Spleen (tissue), 7 donors: ENCODE measurements around the gene GRM5.
"Not testable (repeated sequence)": the region's sequence is repeated elsewhere in the genome, so short reads cannot be mapped to it uniquely, and the experiment has no call there.

Experiments used
- POLR2A ChIP-seq, 3 donors: fragments of 450-650 bp; IDR thresholded peaks; one replicate each; pipeline ENCODE4 v1.5.1; 2017; ENCODE audit warnings: antibody characterized with exemption in 3 of 3, mild to moderate bottlenecking in 1 of 3
- POLR2AphosphoS5 ChIP-seq, 3 donors: sonication (generic); formaldehyde crosslinking; IDR thresholded peaks; one replicate each; pipeline ENCODE4 v1.5.1; 2017; ENCODE audit warnings: antibody characterized with exemption in 3 of 3
- TF ChIP-seq, protein P1 (sequence below), 11 experiments: fragments of 200-600 bp in 7 of 11; fragments of 450-650 bp in 4 of 11; sonication (generic) in 4 of 11; IDR thresholded peaks in 8 of 11; conservative IDR thresholded peaks in 3 of 11; 1 replicate in 7 of 11; 2 replicates in 4 of 11; pipeline versions ENCODE4 v1.4.0 to v1.8.0; 2016 to 2021; ENCODE audit warnings: antibody characterized with exemption in 11 of 11, inconsistent platforms in 4 of 11, mild to moderate bottlenecking in 1 of 11
- donor health status: DM: no; HTN: no; CAD: no; lungs with moderate emphysema.
- donor health status: DM: no; HTN: no; CAD: no.
- donor health status: DM: no; HTN: no; CAD: no.

GRCh38 chr11:89063481-89063951 is 2.3 kb downstream of the GRM5 start:
- TF ChIP-seq, protein P1, sequence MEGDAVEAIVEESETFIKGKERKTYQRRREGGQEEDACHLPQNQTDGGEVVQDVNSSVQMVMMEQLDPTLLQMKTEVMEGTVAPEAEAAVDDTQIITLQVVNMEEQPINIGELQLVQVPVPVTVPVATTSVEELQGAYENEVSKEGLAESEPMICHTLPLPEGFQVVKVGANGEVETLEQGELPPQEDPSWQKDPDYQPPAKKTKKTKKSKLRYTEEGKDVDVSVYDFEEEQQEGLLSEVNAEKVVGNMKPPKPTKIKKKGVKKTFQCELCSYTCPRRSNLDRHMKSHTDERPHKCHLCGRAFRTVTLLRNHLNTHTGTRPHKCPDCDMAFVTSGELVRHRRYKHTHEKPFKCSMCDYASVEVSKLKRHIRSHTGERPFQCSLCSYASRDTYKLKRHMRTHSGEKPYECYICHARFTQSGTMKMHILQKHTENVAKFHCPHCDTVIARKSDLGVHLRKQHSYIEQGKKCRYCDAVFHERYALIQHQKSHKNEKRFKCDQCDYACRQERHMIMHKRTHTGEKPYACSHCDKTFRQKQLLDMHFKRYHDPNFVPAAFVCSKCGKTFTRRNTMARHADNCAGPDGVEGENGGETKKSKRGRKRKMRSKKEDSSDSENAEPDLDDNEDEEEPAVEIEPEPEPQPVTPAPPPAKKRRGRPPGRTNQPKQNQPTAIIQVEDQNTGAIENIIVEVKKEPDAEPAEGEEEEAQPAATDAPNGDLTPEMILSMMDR (IDR thresholded peaks at IDR 0.05 in 8 of 11, conservative IDR thresholded peaks at IDR 0.05 in 3 of 11) = not testable (repeated sequence)
- TF ChIP-seq POLR2A, POLR2AphosphoS5 (IDR thresholded peaks at IDR 0.05): not testable (repeated sequence)
